HepG2 (cell line): ENCODE results near the gene TBC1D4. TPM values are rescaled to one million over a fixed set of nuclear protein-coding genes. Genes with fewer than 3 reads are reported as not detected.

Experiments used
- CREM ChIP-seq, 2 experiments: sonication (generic) in 1 of 2; formaldehyde crosslinking in 1 of 2; IDR thresholded peaks; 2 replicates each; pipeline versions ENCODE4 v1.4.0 to v1.6.1; 2016 to 2020; ENCODE audit warnings: antibody characterized with exemption in 1 of 2, mild to moderate bottlenecking in 1 of 2, missing genetic modification reagents in 1 of 2
- KAT7 ChIP-seq: IDR thresholded peaks from 2 replicates; pipeline ENCODE4 v1.6.1; 2018; ENCODE audit warnings: borderline replicate concordance, missing compliant biosample characterization
- RXRB ChIP-seq: IDR thresholded peaks from 2 replicates; pipeline ENCODE4 v1.6.1; 2016; ENCODE audit warnings: borderline replicate concordance, missing genetic modification reagents, missing compliant biosample characterization
- SNAI1 ChIP-seq: sonication (generic); formaldehyde crosslinking; IDR thresholded peaks from 2 replicates; pipeline ENCODE4 v1.5.0; 2020; ENCODE audit warnings: mild to moderate bottlenecking, missing genetic modification reagents, borderline replicate concordance
- SYNCRIP ChIP-seq: fragments of 200-400 bp; formaldehyde crosslinking; IDR thresholded peaks from 2 replicates; pipeline ENCODE4 v1.6.1; 2018; ENCODE audit warnings: mild to moderate bottlenecking, low read depth, low read length; ENCODE audit not compliant: insufficient read depth
- YEATS4 ChIP-seq: sonication (generic); formaldehyde crosslinking; IDR thresholded peaks from 2 replicates; pipeline ENCODE4 v1.4.0; 2020; ENCODE audit warnings: missing genetic modification reagents, borderline replicate concordance
- ZGPAT ChIP-seq: IDR thresholded peaks from 2 replicates; pipeline ENCODE4 v1.6.1; 2016; ENCODE audit warnings: mild to moderate bottlenecking
- ZNF180 ChIP-seq: sonication (generic); formaldehyde crosslinking; IDR thresholded peaks from 2 replicates; pipeline ENCODE4 v1.4.0; 2020; ENCODE audit warnings: low read depth, missing genetic modification reagents, borderline replicate concordance
- ZNF263 ChIP-seq: sonication (generic); formaldehyde crosslinking; IDR thresholded peaks from 2 replicates; pipeline ENCODE4 v1.4.0; 2020; ENCODE audit warnings: missing genetic modification reagents
- ZNF337 ChIP-seq: sonication (generic); formaldehyde crosslinking; IDR thresholded peaks from 2 replicates; pipeline ENCODE4 v1.5.1; 2020; ENCODE audit warnings: missing genetic modification reagents, low read depth, mild to moderate bottlenecking, borderline replicate concordance
- ZNF574 ChIP-seq: sonication (generic); formaldehyde crosslinking; IDR thresholded peaks from 2 replicates; pipeline ENCODE4 v1.4.0; 2020; ENCODE audit warnings: missing genetic modification reagents
- ZZZ3 ChIP-seq: sonication (generic); formaldehyde crosslinking; IDR thresholded peaks from 2 replicates; pipeline ENCODE4 v1.4.0; 2020; ENCODE audit warnings: missing genetic modification reagents, mild to moderate bottlenecking, borderline replicate concordance
- polyA plus RNA-seq, 8 experiments: library from polyadenylated mRNA; depleted of rRNA in 3 of 8; stranded (reverse) in 7 of 8; unstranded in 1 of 8; fragments of >200 nt; fragmentation: Illumina TruSeq in 4 of 8; extraction: Trizol in 4 of 8; gene quantifications; 2 replicates each; pipeline versions ENCODE4 v1.2.1 to v1.2.3, GENCODE V29; 2011 to 2016; ENCODE audit warnings: low read depth in 4 of 8, missing spikeins in 1 of 8, mixed read lengths in 1 of 8; ENCODE audit not compliant: insufficient read depth in 1 of 8
- total RNA-seq, 5 experiments: library from RNA; depleted of rRNA; stranded (reverse); fragments of >200 nt; fragmentation: Illumina TruSeq; extraction: Trizol; gene quantifications; 2 replicates each; pipeline ENCODE4 v1.2.3, GENCODE V29; 2016; ENCODE audit warnings: low read depth in 1 of 5
- TF ChIP-seq, protein P1 (sequence below): IDR thresholded peaks from 2 replicates; pipeline ENCODE4 v1.6.1; 2016; ENCODE audit warnings: mild to moderate bottlenecking, missing biosample characterization, missing genetic modification reagents
- TF ChIP-seq, protein P2 (sequence below): sonication (generic); IDR thresholded peaks from 2 replicates; pipeline ENCODE4 v1.6.1; 2016; ENCODE audit warnings: low read depth, borderline replicate concordance

Gene TBC1D4
- total and polyA plus RNA-seq, 2 of the 13 experiments (the other 11 are each of a cell fraction or from before 2014, with no cell fraction given): 35.9 to 64.4 TPM

GRCh38 chr13:75480671-75481175 lies 1.2 kb downstream of the TBC1D4 start (continued):
- TF ChIP-seq ZNF574 (CRISPR knock-in tag) (peak; percentile 9; the same call in 1 of the 2 replicates), ZZZ3 (no peak), YEATS4 (CRISPR knock-in tag) (peak; percentile 54; the same call in 1 of the 2 replicates), RXRB (0 out of 2 replicates have a peak, but pooled peaks have one; percentile 17), ZGPAT (CRISPR knock-in tag) (peak; percentile 42; the same call in 1 of the 2 replicates), SYNCRIP (no peak), ZNF337 (0 out of 2 replicates have a peak, but pooled peaks have one; percentile 30), ZNF180 (CRISPR knock-in tag) (no peak), ZNF263 (CRISPR knock-in tag) (peak; percentile 96), KAT7 (CRISPR knock-in tag) (peak; percentile 89), CREM (IDR thresholded peaks at IDR 0.05) (no peak), CREM (CRISPR knock-in tag; IDR thresholded peaks at IDR 0.05) (no peak), SNAI1 (CRISPR knock-in tag) (peak; percentile 43; the same call in 1 of the 2 replicates)
- TF ChIP-seq, protein P1, sequence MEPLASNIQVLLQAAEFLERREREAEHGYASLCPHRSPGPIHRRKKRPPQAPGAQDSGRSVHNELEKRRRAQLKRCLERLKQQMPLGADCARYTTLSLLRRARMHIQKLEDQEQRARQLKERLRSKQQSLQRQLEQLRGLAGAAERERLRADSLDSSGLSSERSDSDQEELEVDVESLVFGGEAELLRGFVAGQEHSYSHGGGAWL (CRISPR knock-in tag): peak; percentile 54; the same call in 1 of the 2 replicates
- TF ChIP-seq, protein P2, sequence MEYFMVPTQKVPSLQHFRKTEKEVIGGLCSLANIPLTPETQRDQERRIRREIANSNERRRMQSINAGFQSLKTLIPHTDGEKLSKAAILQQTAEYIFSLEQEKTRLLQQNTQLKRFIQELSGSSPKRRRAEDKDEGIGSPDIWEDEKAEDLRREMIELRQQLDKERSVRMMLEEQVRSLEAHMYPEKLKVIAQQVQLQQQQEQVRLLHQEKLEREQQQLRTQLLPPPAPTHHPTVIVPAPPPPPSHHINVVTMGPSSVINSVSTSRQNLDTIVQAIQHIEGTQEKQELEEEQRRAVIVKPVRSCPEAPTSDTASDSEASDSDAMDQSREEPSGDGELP: no peak
